AG04450 (cell line): ENCODE data around the gene ZNF239. TPM values are rescaled to one million over a fixed set of nuclear protein-coding genes. Genes with fewer than 3 reads are reported as not detected.
"Not testable (repeated sequence)": the region's sequence is repeated elsewhere in the genome, so short reads cannot be mapped to it uniquely, and the experiment has no call there.

Experiments
- CTCF ChIA-PET: fragments of 300-600, 350-600 bp; formaldehyde crosslinking; extraction: SDS; loops from one replicate; lab custom pipeline; 2022; ENCODE audit warnings: antibody characterized with exemption, inconsistent platforms; lab: Charles Lee
- POLR2A ChIA-PET: fragments of 350-600 bp; formaldehyde crosslinking; extraction: SDS; loops from one replicate; lab custom pipeline; 2021; ENCODE audit warnings: antibody characterized with exemption, inconsistent platforms; lab: Yijun Ruan, JAX
- DNase-seq: peaks from one replicate; pipeline ENCODE4 v3.0.0-alpha.2; 2011; ENCODE audit warnings: low read depth, low spot score
- H3K27ac ChIP-seq: one replicate; pipeline ENCODE4 v1.5.1; 2012; ENCODE audit warnings: low read depth, low read length, control low read depth
- H3K27me3 ChIP-seq: one replicate; pipeline ENCODE4 v1.6.0; 2012; ENCODE audit warnings: low read length; ENCODE audit not compliant: control insufficient read depth, insufficient read depth
- H3K4me3 ChIP-seq: 2 replicates; pipeline ENCODE4 v1.5.1; 2011; ENCODE audit warnings: mild to moderate bottlenecking, low read depth, low read length, control low read depth
- H3K9me3 ChIP-seq: 2 replicates; pipeline ENCODE4 v1.5.1; 2012; ENCODE audit warnings: low read length; ENCODE audit not compliant: control insufficient read depth, insufficient read depth
- CTCF ChIP-seq: IDR thresholded peaks from 2 replicates; pipeline ENCODE4 v1.5.1; 2011; ENCODE audit warnings: low read depth, low read length, control low read depth, inconsistent platforms
- polyA plus RNA-seq: library from polyadenylated mRNA; depleted of rRNA; stranded (reverse); fragments of >200 nt; gene quantifications from 2 replicates; pipeline ENCODE4 v1.2.3, GENCODE V29; 2011

Gene ZNF239
- polyA plus RNA-seq, 1 experiment: 6.9 TPM

- peak overlapping the region; percentile 79; the same call in 1 of the 2 replicates for H3K4me3 ChIP-seq
- H3K9me3 ChIP-seq: peaks cover 3% of the 10 kb centered on the region; the same call in 1 of the 2 replicates
- ChIA-PET POLR2A (interaction anchor here (0.5 to 1.0 kb wide), 2 partner anchors 12 to 42 kb away, joined by 4 to 7 read pairs; no protein-coding TSS in a partner anchor), CTCF (interaction anchor here (0.6 to 0.7 kb wide), 2 partner anchors 198 to 669 kb away, joined by 4 to 5 read pairs; no protein-coding TSS in a partner anchor)
- H3K27ac ChIP-seq: no peak overlapping the region
- TF ChIP-seq CTCF: no peak
- H3K27me3 ChIP-seq: peaks cover 12% of the 10 kb centered on the region
- no peak for DNase-seq
Measured at GRCh38 chr10:43605850-43606322, 31.5 kb upstream of the ZNF239 start.

- POLR2A ChIA-PET: not testable (repeated sequence)
Measured at GRCh38 chr10:43601576-43601975, 27.2 kb upstream of the ZNF239 start.

GRCh38 chr10:43599333-43599732, 24.9 kb upstream of the ZNF239 start:
- peaks cover 6% of the 10 kb centered on the region; the same call in 1 of the 2 replicates for H3K9me3 ChIP-seq
- H3K27me3 ChIP-seq: peaks cover 9% of the 10 kb centered on the region
- no peak for DNase-seq
- TF ChIP-seq CTCF: no peak
- ChIA-PET CTCF (no interaction called here), POLR2A (no interaction called here)
- no peak overlapping the region for H3K27ac ChIP-seq
- no peak overlapping the region for H3K4me3 ChIP-seq

More at GRCh38 chr10:43601576-43601975, 27.2 kb upstream of the ZNF239 start:
- H3K9me3 ChIP-seq, H3K4me3 ChIP-seq, CTCF ChIA-PET, DNase-seq, H3K27ac ChIP-seq: not testable (repeated sequence)
- peaks cover 12% of the 10 kb centered on the region for H3K27me3 ChIP-seq

GRCh38 chr10:43598446-43598845, 24.0 kb upstream of the ZNF239 start:
- TF ChIP-seq CTCF: no peak
- no peak for DNase-seq
- ChIA-PET CTCF (no interaction called here), POLR2A (no interaction called here)
- no peak overlapping the region for H3K27ac ChIP-seq
- H3K27me3 ChIP-seq: peaks cover 13% of the 10 kb centered on the region
- H3K9me3 ChIP-seq: peaks cover 6% of the 10 kb centered on the region; the same call in 1 of the 2 replicates
- no peak overlapping the region for H3K4me3 ChIP-seq

GRCh38 chr10:43596546-43596945, 22.1 kb upstream of the ZNF239 start:
- ChIA-PET POLR2A (no interaction called here), CTCF (no interaction called here)
- Histone ChIP-seq H3K27ac (no peak overlapping the region), H3K27me3 (peaks cover 7% of the 10 kb centered on the region), H3K4me3 (no peak overlapping the region), H3K9me3 (peaks cover 7% of the 10 kb centered on the region)
- TF ChIP-seq CTCF: no peak
- no peak for DNase-seq
